ENCODE results near the gene GTF2IRD2.
A peak's percentile ranks its signal among the peaks of the same experiment; 100 is the strongest.
"Not testable (repeated sequence)": the region's sequence is repeated elsewhere in the genome, so short reads cannot be mapped to it uniquely, and the experiment has no call there.

The GTF2IRD2 gene

DNA sequence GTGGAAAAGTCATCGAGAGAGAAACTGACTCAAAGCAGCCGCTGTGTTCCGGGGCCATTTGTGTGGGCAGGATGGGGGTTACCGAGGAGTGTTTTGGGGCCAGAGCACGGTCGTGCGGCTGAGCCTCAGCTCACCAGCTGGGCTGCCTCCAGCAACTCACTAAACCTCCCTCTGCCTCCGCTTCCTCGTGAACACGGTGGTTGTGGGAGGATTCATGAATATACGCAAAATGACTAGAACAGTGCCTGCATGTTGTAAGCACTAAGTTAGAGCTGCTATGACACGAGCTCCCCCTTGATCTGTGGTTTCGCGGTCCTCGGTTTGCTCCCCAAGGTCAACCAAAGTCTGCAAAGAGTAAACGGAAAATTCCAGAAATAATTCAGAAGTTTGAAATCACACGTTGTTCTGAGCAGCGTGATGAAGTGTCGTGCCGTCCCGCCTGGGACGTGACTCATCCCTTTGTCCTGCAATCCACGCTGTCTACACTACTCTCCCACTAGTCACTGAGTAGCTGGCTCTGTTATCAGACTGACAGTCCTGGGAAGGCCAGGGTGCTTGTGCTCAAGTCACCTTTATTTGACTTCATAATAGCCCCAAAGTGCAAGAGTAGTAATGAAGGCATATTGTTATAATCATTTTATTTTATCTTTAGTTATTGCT lies 31.1 kb downstream of the GTF2IRD2 start:
- H3K36me3 Mint-ChIP-seq, H3K9me3 Mint-ChIP-seq, H3K27me3 Mint-ChIP-seq, H3K4me3 Mint-ChIP-seq, H3K27ac Mint-ChIP-seq, CTCF ChIA-PET, H3K4me1 Mint-ChIP-seq, DNase-seq: not testable (repeated sequence)

DNA sequence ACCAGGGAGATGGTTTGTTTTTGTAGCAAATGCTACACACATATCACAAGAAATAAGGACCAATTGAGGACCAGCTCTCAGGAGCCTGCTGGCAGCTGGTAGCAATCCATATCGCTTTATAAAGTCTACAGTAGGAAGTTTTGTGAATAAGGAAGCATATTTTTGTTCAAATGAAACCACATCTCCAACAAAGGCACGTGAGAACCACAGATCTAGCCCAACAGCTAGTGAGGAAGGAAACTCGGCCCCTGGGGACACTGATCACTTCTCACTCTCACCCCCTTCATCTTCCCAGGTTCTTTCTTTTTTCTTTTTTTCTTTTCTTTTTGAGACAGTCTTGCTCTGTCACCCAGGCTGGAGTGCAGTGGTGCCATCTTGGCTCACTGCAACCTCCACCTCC lies 35.5 kb downstream of the GTF2IRD2 start:
- H3K4me3 Mint-ChIP-seq, DNase-seq, H3K27ac Mint-ChIP-seq, H3K36me3 Mint-ChIP-seq, H3K9me3 Mint-ChIP-seq, H3K4me1 Mint-ChIP-seq, CTCF ChIA-PET, H3K27me3 Mint-ChIP-seq: not testable (repeated sequence)

DNA sequence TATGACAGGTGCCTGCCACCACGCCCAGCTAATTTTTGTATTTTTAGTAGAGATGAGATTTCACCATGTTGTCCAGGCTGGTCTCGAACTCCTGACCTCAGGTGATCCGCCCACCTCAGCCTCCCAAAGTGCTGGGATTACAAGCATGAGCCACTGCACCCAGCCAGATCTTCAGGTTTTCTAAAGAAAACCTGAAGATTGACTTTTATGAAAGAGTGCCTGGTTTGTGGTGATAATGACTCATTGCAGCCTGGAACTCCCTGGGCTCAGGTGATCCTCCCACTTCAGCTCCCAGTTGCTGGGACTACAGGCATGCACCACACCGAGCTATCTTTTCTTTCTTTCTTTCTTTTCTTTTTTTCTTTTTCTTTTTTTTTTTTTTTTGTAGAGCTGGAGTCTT lies 52.8 kb downstream of the GTF2IRD2 start:
- H3K27me3 Mint-ChIP-seq, H3K27ac Mint-ChIP-seq, DNase-seq, H3K4me3 Mint-ChIP-seq, H3K4me1 Mint-ChIP-seq, H3K9me3 Mint-ChIP-seq, CTCF ChIA-PET, H3K36me3 Mint-ChIP-seq: not testable (repeated sequence)

DNA sequence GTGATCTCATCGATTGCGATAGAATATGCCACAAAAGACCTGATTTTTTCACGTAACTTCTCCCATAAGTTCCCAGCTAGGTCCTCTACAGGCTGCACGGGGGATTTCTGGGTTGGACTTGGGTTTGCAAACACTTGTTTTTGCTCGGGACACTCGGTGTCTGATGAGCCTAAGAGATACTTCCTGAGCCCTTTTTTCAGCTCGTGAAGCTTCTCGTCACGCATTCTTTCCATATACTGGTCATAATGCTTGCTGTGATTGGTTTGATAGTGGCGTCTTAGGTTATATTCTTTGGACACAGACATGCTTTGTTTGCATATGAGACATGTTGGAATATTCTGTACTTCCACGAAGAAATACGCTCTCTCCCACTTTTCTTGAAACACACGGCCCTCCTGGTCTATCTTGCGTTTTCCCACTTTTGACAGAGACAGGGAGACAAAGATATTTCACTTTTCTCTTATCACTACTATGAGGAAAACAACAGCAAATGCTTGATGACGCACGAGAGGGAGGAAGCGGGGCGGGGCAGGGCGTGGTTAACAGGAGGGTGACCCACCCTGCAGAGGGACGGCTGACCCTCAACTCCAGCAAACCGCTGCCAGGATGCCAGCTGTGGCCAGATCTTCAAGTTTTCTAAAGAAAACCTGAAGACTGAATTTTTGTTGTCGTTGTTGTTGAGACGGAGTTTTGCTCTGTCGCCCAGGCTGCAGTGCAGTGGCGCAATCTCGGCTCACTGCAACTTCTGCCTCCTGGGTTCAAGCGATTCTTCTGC lies 53.4 kb downstream of the GTF2IRD2 start:
- H3K36me3 Mint-ChIP-seq, H3K9me3 Mint-ChIP-seq: not testable (repeated sequence)

DNA sequence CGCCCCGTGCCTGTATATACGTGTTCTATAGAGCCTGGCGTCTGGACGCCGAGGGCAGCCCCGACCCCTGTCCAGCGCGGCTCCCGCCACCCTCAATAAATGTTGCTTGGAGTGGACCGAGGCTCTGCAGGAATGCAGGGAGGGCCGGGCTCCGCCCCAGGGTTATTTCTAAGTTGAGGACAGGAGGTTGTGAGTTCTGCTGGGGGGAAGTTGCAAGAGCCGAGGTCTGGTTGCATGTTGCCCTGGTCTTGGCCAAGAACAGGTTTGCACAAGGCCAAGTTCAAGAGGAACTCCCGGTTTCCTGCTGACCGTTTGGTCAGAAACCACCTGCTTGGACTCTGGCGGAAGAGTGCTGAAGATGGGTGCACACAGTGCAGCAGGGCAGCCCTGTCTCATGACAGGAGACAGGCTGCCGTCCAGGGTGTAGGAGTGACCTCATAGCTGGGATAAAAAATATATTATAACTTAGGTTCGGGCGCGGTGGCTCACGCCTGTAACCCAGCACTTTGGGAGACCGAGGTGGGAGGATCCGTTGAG lies 62.1 kb downstream of the GTF2IRD2 start:
- DNase-seq, H3K27ac Mint-ChIP-seq, H3K4me3 Mint-ChIP-seq, H3K4me1 Mint-ChIP-seq, CTCF ChIA-PET, H3K9me3 Mint-ChIP-seq, H3K36me3 Mint-ChIP-seq, H3K27me3 Mint-ChIP-seq: not testable (repeated sequence)

More for the DNA sequence above, 53.4 kb downstream of the GTF2IRD2 start:
- CTCF ChIA-PET, H3K27me3 Mint-ChIP-seq, DNase-seq, H3K4me1 Mint-ChIP-seq, H3K4me3 Mint-ChIP-seq, H3K27ac Mint-ChIP-seq: not testable (repeated sequence)

DNA sequence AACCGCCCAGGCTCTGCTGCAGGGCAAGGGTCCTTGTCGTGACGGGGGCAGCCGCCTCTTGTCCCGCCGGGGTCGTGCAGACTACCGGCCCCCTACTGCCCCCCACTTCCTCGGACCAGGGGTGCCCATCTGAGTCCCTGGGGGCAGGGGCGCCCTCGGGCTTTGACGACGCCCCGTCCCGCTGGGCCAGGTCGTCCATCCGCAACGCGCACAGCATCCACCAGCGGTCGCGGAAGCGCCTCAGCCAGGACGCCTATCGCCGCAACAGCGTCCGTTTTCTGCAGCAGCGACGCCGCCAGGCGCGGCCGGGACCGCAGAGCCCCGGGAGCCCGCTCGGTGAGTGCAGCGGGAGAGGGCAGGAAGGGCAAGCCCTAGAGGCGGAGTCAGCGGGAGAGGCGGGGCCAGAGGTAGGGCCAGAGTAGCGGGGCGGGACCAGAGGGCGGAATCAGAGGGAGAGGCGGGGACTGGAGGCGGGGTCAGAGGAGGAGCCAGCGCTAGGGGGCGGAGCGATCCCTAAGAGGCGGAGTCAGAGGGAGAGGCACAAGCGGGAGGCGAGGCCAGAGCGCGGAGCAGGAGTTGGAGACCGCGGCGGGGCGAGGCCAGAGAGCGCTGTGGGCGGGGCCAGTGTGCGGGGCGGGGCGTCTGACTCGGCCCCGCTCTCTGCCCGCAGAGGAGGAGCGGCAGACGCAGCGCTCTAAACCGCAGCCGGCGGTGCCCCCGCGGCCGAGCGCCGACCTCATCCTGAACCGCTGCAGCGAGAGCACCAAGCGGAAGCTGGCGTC lies 62.8 kb downstream of the GTF2IRD2 start:
- H3K36me3 Mint-ChIP-seq, H3K27me3 Mint-ChIP-seq, H3K4me1 Mint-ChIP-seq, H3K27ac Mint-ChIP-seq, H3K9me3 Mint-ChIP-seq, CTCF ChIA-PET: not testable (repeated sequence)
- H3K4me3 Mint-ChIP-seq, result peak overlapping the region; percentile 65
- DNase-seq, result peak; percentile 96

DNA sequence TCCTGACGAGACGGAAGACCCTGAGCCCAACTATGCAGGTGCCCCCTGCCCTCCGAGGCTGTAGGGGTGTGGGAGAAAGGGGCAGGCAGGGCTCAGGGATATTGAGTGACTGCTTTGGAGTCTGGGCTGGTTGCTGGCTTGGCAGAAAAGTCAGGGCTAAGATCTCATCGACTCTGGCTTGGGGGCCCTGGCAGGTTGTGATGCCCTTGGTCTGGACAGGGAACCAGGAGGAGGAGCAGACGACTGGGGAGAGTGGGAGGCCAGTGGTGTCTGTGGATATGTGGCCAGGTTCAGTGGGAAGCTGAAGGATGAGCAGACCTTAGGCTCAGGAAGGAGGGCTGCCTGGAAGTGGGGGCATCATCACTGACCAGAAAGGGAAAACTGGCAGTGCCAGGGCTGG lies 67.8 kb downstream of the GTF2IRD2 start:
- CTCF ChIA-PET, H3K4me1 Mint-ChIP-seq, H3K9me3 Mint-ChIP-seq, H3K36me3 Mint-ChIP-seq, H3K27ac Mint-ChIP-seq, H3K4me3 Mint-ChIP-seq, H3K27me3 Mint-ChIP-seq, DNase-seq: not testable (repeated sequence)

DNA sequence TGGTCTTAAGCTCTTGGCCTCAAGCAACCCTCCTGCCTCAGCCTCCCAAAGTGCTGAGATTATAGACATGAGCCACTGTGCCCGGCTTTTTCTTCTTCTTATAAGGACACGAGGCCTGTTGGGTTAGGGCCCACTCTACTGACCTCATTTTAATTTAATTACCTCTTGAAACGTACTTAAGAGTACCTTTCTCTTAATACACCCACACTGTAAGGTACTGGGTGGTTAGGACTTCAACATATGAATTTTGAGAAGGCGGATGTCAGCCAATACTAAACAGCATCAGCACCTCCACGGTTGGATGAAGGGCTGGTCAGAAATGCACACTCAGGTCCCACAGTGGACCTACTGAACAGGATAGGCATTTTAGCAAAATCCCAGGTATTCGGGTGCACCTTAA lies 69.7 kb downstream of the GTF2IRD2 start:
- DNase-seq, H3K36me3 Mint-ChIP-seq, H3K4me3 Mint-ChIP-seq, H3K9me3 Mint-ChIP-seq, H3K27me3 Mint-ChIP-seq, H3K4me1 Mint-ChIP-seq, CTCF ChIA-PET, H3K27ac Mint-ChIP-seq: not testable (repeated sequence)

DNA sequence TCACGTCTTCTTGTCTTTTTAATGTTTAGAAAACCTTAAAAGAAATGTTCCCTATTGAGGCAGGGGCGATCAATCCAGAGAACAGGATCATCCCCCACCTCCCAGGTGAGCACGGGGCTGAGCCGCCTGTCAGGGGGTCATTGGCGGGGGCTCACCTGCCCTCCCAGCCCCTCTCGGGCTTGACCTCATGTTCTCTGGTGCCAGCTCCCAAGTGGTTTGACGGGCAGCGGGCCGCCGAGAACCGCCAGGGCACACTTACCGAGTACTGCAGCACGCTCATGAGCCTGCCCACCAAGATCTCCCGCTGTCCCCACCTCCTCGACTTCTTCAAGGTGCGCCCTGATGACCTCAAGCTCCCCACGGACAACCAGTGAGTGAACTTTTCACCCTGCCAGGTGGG lies 72.4 kb downstream of the GTF2IRD2 start:
- H3K36me3 Mint-ChIP-seq, H3K27ac Mint-ChIP-seq, DNase-seq, H3K4me3 Mint-ChIP-seq, CTCF ChIA-PET, H3K4me1 Mint-ChIP-seq, H3K9me3 Mint-ChIP-seq, H3K27me3 Mint-ChIP-seq: not testable (repeated sequence)

DNA sequence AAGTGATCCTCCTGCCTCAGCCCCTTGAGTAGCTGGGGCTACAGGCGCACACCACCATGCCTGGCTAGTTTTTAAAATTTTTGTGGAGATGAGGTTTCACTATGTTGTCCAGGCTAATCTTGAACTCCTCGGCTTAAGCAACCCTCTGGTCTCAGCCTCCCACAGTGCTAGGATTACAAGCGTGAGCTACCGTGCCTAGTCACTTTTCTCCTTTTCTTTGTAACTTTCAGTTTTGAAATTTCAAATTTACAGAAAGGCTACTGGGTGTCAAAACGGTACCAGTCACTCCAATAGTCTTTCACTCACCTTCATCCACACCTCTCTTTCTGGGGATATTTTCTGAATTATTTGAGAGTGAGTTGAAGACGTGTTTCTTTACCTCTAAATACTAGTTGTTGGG lies 76.3 kb downstream of the GTF2IRD2 start:
- CTCF ChIA-PET, H3K36me3 Mint-ChIP-seq, H3K9me3 Mint-ChIP-seq, H3K4me1 Mint-ChIP-seq, H3K27me3 Mint-ChIP-seq, DNase-seq, H3K27ac Mint-ChIP-seq, H3K4me3 Mint-ChIP-seq: not testable (repeated sequence)

DNA sequence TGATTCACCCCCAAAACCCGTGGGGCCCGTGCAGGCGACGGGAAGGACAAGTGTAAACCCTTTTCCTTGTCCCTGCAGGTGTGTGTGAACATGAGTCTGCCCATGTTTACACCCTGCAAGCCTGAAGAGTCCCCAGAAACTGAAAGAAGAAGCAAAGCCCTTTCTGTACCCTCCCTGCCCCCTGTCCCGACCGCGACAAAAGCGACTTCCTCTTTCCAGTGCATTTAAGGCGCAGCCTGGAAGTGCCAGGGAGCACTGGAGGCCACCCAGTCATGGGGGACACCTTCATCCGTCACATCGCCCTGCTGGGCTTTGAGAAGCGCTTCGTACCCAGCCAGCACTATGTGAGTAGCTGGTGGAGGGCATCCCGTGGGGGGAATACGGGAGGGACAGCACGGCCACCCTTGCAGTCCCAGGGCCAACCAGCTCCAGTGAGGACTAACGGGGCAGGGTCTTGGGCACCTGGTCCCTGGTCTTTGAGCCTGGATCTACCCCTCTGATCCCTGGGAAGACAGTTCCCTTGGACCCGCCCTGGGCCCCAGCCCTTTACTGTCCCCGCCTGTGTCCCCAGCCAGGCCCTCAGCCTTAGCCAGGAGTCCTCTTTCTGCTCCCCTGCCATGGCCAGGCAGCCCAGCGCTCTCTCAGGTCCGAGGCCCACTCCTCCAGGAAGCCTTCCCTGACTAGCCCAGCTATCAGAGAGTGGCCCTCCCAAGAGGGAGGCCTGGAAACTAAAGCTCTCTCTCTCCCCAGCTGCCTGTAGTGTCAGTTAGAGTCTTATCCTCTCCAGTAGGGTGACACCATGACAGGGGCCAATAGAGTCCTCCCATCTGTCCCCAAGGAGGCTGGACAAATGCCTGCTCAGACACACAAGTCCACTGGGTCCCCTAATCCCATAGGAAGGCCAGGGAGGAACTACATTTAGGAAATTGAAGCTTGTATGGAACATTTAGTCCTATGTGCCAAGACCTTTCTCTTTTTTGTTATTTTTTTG lies 77.3 kb downstream of the GTF2IRD2 start, which contains the start of gene NCF1:
NCF1 (plus strand) TSS at position 252 of the 991 bp plus-strand sequence; CDS start at position 273, 21 bp downstream.
- H3K36me3 Mint-ChIP-seq, H3K27me3 Mint-ChIP-seq, CTCF ChIA-PET, H3K9me3 Mint-ChIP-seq, H3K4me3 Mint-ChIP-seq, H3K4me1 Mint-ChIP-seq, H3K27ac Mint-ChIP-seq, DNase-seq: not testable (repeated sequence)

DNA sequence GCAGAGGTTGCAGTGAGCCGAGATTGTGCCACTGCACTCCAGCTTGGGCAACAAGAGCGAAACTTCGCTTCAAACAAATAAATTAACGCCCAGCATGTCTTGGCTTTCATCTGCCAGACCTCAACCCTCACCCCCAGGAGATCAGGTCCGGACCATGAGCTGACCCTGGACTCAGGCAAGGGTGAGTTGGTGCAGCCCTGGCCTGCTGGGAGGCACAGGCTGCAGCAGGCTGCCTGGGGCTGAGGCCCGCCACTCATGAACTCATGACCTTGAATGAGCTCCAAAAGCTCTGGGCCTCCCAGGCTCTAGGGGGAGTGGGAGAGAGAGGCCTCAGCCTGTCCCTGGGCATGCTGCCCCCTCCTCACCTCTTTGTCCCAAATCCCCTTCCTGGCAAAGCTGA lies 79.3 kb downstream of the GTF2IRD2 start:
- CTCF ChIA-PET, H3K27ac Mint-ChIP-seq, H3K27me3 Mint-ChIP-seq, H3K4me1 Mint-ChIP-seq, DNase-seq, H3K36me3 Mint-ChIP-seq, H3K4me3 Mint-ChIP-seq, H3K9me3 Mint-ChIP-seq: not testable (repeated sequence)

DNA sequence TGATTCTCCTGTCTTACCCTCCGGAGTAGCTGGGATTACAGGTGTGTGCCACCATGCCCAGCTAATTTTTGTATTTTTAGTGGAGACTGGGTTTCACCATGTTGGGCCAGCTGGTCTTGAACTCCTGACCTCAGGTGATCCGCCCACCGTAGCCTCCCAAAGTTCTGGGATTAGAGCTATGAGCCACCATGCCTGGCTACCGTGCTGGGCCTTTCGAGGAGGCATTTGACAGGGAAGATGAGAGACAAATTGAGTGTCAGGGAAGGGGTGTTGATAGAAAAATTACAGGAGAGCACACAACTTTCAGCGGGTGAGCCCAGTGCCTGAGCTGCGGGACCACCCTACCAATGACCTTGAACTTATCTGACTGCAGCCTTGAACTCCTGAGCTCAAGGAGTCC lies 81.3 kb downstream of the GTF2IRD2 start:
- DNase-seq, H3K9me3 Mint-ChIP-seq, H3K27ac Mint-ChIP-seq, H3K4me3 Mint-ChIP-seq, H3K4me1 Mint-ChIP-seq, CTCF ChIA-PET, H3K27me3 Mint-ChIP-seq, H3K36me3 Mint-ChIP-seq: not testable (repeated sequence)

DNA sequence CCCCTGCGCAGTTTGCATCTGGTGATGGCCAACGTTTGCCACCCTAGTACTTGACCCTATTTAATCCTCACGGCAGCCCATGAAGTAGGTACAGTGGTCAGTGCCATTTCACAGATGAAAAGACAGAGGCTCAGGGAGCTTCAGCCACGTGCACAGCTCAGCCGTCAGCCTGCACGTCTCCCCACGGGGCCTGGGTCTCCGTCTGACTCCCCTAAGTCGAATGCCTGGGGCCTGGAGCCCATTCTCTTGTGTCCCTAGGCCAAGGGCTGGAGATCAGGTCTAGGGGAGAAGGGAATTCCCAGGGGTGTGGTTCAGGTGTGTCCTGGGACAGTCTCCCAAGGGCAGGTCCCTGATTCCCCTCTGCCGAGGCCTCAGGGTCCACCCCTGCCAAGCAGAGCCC lies 84.4 kb downstream of the GTF2IRD2 start:
- H3K27ac Mint-ChIP-seq, DNase-seq, H3K4me3 Mint-ChIP-seq, H3K4me1 Mint-ChIP-seq, CTCF ChIA-PET, H3K9me3 Mint-ChIP-seq, H3K36me3 Mint-ChIP-seq, H3K27me3 Mint-ChIP-seq: not testable (repeated sequence)
